H1 (cell line): ENCODE results near the gene GEMIN7. TPM values are rescaled to one million over a fixed set of nuclear protein-coding genes. Genes with fewer than 3 reads are reported as not detected.

ENCODE experiments used
- CTCF ChIA-PET: fragments of 300-600 bp; sonication (Branson Sonifier 250); formaldehyde crosslinking; loops from one replicate; lab custom pipeline; 2021; ENCODE audit not compliant: partially characterized antibody; lab: Charles Lee
- POLR2A ChIA-PET: fragments of 300-600 bp; sonication (Branson Sonifier 250); formaldehyde crosslinking; loops from one replicate; lab custom pipeline; 2021; ENCODE audit warnings: inconsistent platforms; ENCODE audit not compliant: partially characterized antibody; lab: Charles Lee
- DNase-seq, 2 experiments: peaks; one replicate each; pipeline versions ENCODE4 v3.0.0 to v3.0.0-alpha.2; 2010 to 2022; ENCODE audit warnings: low spot score in 2 of 2, low read depth in 1 of 2, mixed read lengths in 1 of 2
- FAIRE-seq: peaks from 2 replicates; lab custom pipeline; 2011; peaks lifted over from hg19 to GRCh38; lab: Jason Lieb, UNC
- H2AFZ ChIP-seq: 2 replicates; pipeline ENCODE4 v1.8.1; 2012; ENCODE audit warnings: low read length, inconsistent platforms
- H2AK5ac ChIP-seq: 2 replicates; pipeline ENCODE4 v1.6.1; 2013; ENCODE audit warnings: low read depth, low read length
- H2BK120ac ChIP-seq: replicated peaks from 2 replicates; pipeline ENCODE3; 2013; ENCODE audit warnings: low read depth, low read length, inconsistent platforms
- H2BK12ac ChIP-seq: 2 replicates; pipeline ENCODE4 v1.6.1; 2013; ENCODE audit warnings: low read depth, low read length
- H2BK15ac ChIP-seq: 2 replicates; pipeline ENCODE4 v1.6.1; 2013; ENCODE audit warnings: low read length
- H2BK20ac ChIP-seq: 2 replicates; pipeline ENCODE4 v1.6.1; 2013; ENCODE audit warnings: low read length
- H2BK5ac ChIP-seq: 2 replicates; pipeline ENCODE4 v1.6.1; 2013; ENCODE audit warnings: low read depth, low read length
- H3K14ac ChIP-seq: 2 replicates; pipeline ENCODE4 v1.6.1; 2013; ENCODE audit warnings: inconsistent platforms; ENCODE audit not compliant: insufficient read length
- H3K18ac ChIP-seq: 2 replicates; pipeline ENCODE4 v1.6.1; 2013; ENCODE audit warnings: low read length; ENCODE audit errors: extremely low read depth
- H3K23ac ChIP-seq: 2 replicates; pipeline ENCODE4 v1.6.1; 2013; ENCODE audit warnings: inconsistent platforms; ENCODE audit not compliant: insufficient read length
- H3K23me2 ChIP-seq: 2 replicates; pipeline ENCODE4 v1.6.1; 2013; ENCODE audit warnings: low read depth, low read length
- H3K27ac ChIP-seq: 2 replicates; pipeline ENCODE4 v1.6.1; 2011; ENCODE audit warnings: low read depth, low read length, inconsistent platforms
- H3K27me3 ChIP-seq, 4 experiments: replicated peaks in 1 of 4; 1 replicate in 1 of 4; 2 replicates in 3 of 4; pipeline versions ENCODE4 v1.6.1 to v1.8.1; 2011 to 2013; ENCODE audit warnings: low read length in 3 of 4, mild to moderate bottlenecking in 3 of 4, inconsistent platforms in 2 of 4, mixed read lengths in 2 of 4, moderate library complexity in 1 of 4; ENCODE audit not compliant: control insufficient read depth in 3 of 4, insufficient read depth in 3 of 4; ENCODE audit errors: extremely low read depth in 1 of 4
- H3K36me3 ChIP-seq, 4 experiments: 2 replicates each; pipeline versions ENCODE4 v1.6.1 to v1.8.1; 2011 to 2013; ENCODE audit warnings: mild to moderate bottlenecking in 4 of 4, low read length in 3 of 4, moderate library complexity in 2 of 4, control low read depth in 1 of 4, inconsistent platforms in 1 of 4; ENCODE audit not compliant: insufficient read depth in 4 of 4, control insufficient read depth in 2 of 4
- H3K4ac ChIP-seq: replicated peaks from 2 replicates; pipeline ENCODE3; 2013; ENCODE audit warnings: low read length, low read depth, mixed read lengths, inconsistent platforms; ENCODE audit not compliant: insufficient read length
- H3K4me1 ChIP-seq, 4 experiments: replicated peaks in 1 of 4; 1 replicate in 1 of 4; 2 replicates in 3 of 4; pipeline versions ENCODE4 v1.6.1 to v1.8.1; 2011 to 2013; ENCODE audit warnings: low read length in 3 of 4, inconsistent platforms in 2 of 4, mixed read lengths in 1 of 4; ENCODE audit not compliant: insufficient read depth in 4 of 4, control insufficient read depth in 3 of 4
- H3K4me2 ChIP-seq, 2 experiments: 2 replicates each; pipeline versions ENCODE4 v1.6.1 to v1.8.1; 2011 to 2013; ENCODE audit warnings: low read depth in 2 of 2, low read length in 2 of 2, control low read depth in 1 of 2, inconsistent platforms in 1 of 2, mild to moderate bottlenecking in 1 of 2; ENCODE audit not compliant: insufficient read depth in 1 of 2
- H3K4me3 ChIP-seq, 4 experiments: fragments of 200-600, 300-600 bp in 1 of 4; sonication (generic), shearing (Covaris generic), sonication (Bioruptor Twin) in 1 of 4; 2 replicates each; pipeline versions ENCODE4 v1.5.1 to v1.8.1; 2011 to 2016; ENCODE audit warnings: low read length in 4 of 4, low read depth in 3 of 4, control low read depth in 2 of 4, inconsistent platforms in 2 of 4, mild to moderate bottlenecking in 2 of 4, mixed read lengths in 1 of 4, moderate library complexity in 1 of 4; ENCODE audit not compliant: insufficient read depth in 2 of 4; ENCODE audit errors: extremely low read depth in 1 of 4
- H3K56ac ChIP-seq: replicated peaks from 2 replicates; pipeline ENCODE3; 2013; ENCODE audit warnings: low read depth, mild to moderate bottlenecking, mixed read lengths, low read length, inconsistent platforms; ENCODE audit not compliant: insufficient read length
- H3K79me1 ChIP-seq: 2 replicates; pipeline ENCODE4 v1.6.1; 2013; ENCODE audit warnings: low read depth, low read length, control low read depth
- H3K79me2 ChIP-seq, 2 experiments: 2 replicates each; pipeline versions ENCODE4 v1.6.1 to v1.8.1; 2012 to 2013; ENCODE audit warnings: low read length in 2 of 2, mild to moderate bottlenecking in 2 of 2, inconsistent platforms in 1 of 2; ENCODE audit not compliant: insufficient read depth in 2 of 2, control insufficient read depth in 1 of 2
- H3K9ac ChIP-seq, 4 experiments: replicated peaks in 1 of 4; 1 replicate in 1 of 4; 2 replicates in 3 of 4; pipeline versions ENCODE4 v1.6.1 to v1.8.1; 2011 to 2013; ENCODE audit warnings: low read depth in 3 of 4, low read length in 3 of 4, control low read depth in 2 of 4, mild to moderate bottlenecking in 2 of 4, moderate library complexity in 2 of 4, inconsistent platforms in 1 of 4; ENCODE audit errors: extremely low read depth in 1 of 4
- H3K9me3 ChIP-seq, 2 experiments: 2 replicates each; pipeline versions ENCODE4 v1.6.1 to v1.8.1; 2012 to 2013; ENCODE audit warnings: mild to moderate bottlenecking in 2 of 2, moderate library complexity in 2 of 2, control low read depth in 1 of 2, inconsistent platforms in 1 of 2, low read depth in 1 of 2, low read length in 1 of 2, mixed read lengths in 1 of 2; ENCODE audit not compliant: insufficient read depth in 2 of 2
- H4K20me1 ChIP-seq, 2 experiments: replicated peaks in 1 of 2; 2 replicates each; pipeline versions ENCODE3 to v1.8.1; 2011 to 2013; ENCODE audit warnings: inconsistent platforms in 2 of 2, low read length in 2 of 2, mild to moderate bottlenecking in 1 of 2; ENCODE audit not compliant: insufficient read depth in 2 of 2, control insufficient read depth in 1 of 2
- H4K5ac ChIP-seq: 2 replicates; pipeline ENCODE4 v1.6.1; 2013; ENCODE audit warnings: low read length, low read depth, mixed read lengths, inconsistent platforms; ENCODE audit not compliant: insufficient read length
- H4K8ac ChIP-seq: 2 replicates; pipeline ENCODE4 v1.8.0; 2013; ENCODE audit warnings: mild to moderate bottlenecking, moderate library complexity, low read length, inconsistent platforms; ENCODE audit not compliant: insufficient read depth; ENCODE audit errors: extremely low read depth
- H4K91ac ChIP-seq: replicated peaks from 2 replicates; pipeline ENCODE3; 2013; ENCODE audit warnings: low read length, mixed read lengths, inconsistent platforms; ENCODE audit not compliant: insufficient read length
- YY1 ChIP-seq: IDR thresholded peaks from 2 replicates; pipeline ENCODE4 v1.6.1; 2011; ENCODE audit warnings: low read depth, mild to moderate bottlenecking, low read length
- WGBS, 2 experiments: shearing (Covaris generic) in 1 of 2; methylation state at CpG; one replicate each; pipeline versions ENCODE4 v1.1.6 to v1.1.7; 2013 to 2015; ENCODE audit warnings: low lambda C conversion rate in 2 of 2, mixed read lengths in 2 of 2, inconsistent platforms in 1 of 2, low coverage in 1 of 2, missing lambda C conversion rate in 1 of 2; ENCODE audit not compliant: insufficient replicate concordance in 2 of 2, insufficient coverage in 1 of 2, insufficient read length in 1 of 2; ENCODE audit errors: extremely low coverage in 1 of 2, missing lambda C conversion rate in 1 of 2; 5-methylcytosine and 5-hydroxymethylcytosine counted together
- polyA plus RNA-seq, 7 experiments: library from polyadenylated mRNA; depleted of rRNA in 3 of 7; stranded (reverse) in 5 of 7; unstranded in 2 of 7; fragments of >200 nt in 5 of 7; fragments of 200-250 nt in 2 of 7; gene quantifications; 1 replicate in 5 of 7; 2 replicates in 1 of 7; 4 replicates in 1 of 7; pipeline versions ENCODE4 v1.2.1 to v1.2.3, GENCODE V29; 2011 to 2013; ENCODE audit warnings: missing spikeins in 2 of 7, mixed read lengths in 2 of 7
- total RNA-seq: library from RNA; stranded (reverse); fragmentation: NEBNext Ultra II Directional; extraction: Animal tissue kit (Norgen Biotek cat#: 25700); gene quantifications from 2 replicates; pipeline ENCODE4 v1.2.1, GENCODE V29; 2021

The GEMIN7 gene
- total and polyA plus RNA-seq, 2 of the 8 experiments (the other 6 are each of a cell fraction or from before 2014, with no cell fraction given): 48.0 to 91.6 TPM

GRCh38 chr19:45133661-45134060, 54.6 kb downstream of the GEMIN7 start:
- no peak overlapping the region for H3K4ac ChIP-seq
- H3K4me2 ChIP-seq: no peak overlapping the region
- peak overlapping the region; percentile 15; the same call in 1 of the 2 replicates for H4K8ac ChIP-seq
- peaks cover 13 to 18% of the 10 kb centered on the region in 2 experiments for H4K20me1 ChIP-seq
- no peak overlapping the region for H2AK5ac ChIP-seq
- no peak overlapping the region; a peak in 2 of 7 replicates for H3K9ac ChIP-seq
- no peak overlapping the region for H3K56ac ChIP-seq
- no peaks in the 10 kb centered on the region for H3K23me2 ChIP-seq
- H3K14ac ChIP-seq: no peak overlapping the region
- H2BK120ac ChIP-seq: no peak overlapping the region
- no peak overlapping the region for H3K27ac ChIP-seq
- H3K79me1 ChIP-seq: peaks cover 27% of the 10 kb centered on the region
- H2BK12ac ChIP-seq: 0 out of 2 replicates have a peak overlapping the region, but pooled peaks have one; percentile 68
- H2BK20ac ChIP-seq: no peak overlapping the region
- no peaks in the 10 kb centered on the region; a peak in 1 of 7 replicates for H3K27me3 ChIP-seq
- no peak overlapping the region for H3K18ac ChIP-seq
- no peak overlapping the region for H4K91ac ChIP-seq
- DNase-seq (no peak), FAIRE-seq (no peak)
- no peak overlapping the region for H4K5ac ChIP-seq
- POLR2A ChIA-PET: interaction anchor here (0.6 to 1.2 kb wide), 4 partner anchors 35 to 230 kb away, joined by 3 to 4 read pairs (median 3); no protein-coding TSS in a partner anchor
- H3K23ac ChIP-seq: no peak overlapping the region
- no peak overlapping the region for H2AFZ ChIP-seq
- H3K9me3 ChIP-seq: no peaks in the 10 kb centered on the region
- no peak overlapping the region for H2BK5ac ChIP-seq
- H3K4me1 ChIP-seq: peaks cover 0 to 27% (median 14%) of the 10 kb centered on the region in 4 experiments; a peak in 5 of 7 replicates
- no peak overlapping the region for H3K4me3 ChIP-seq
- H2BK15ac ChIP-seq: no peak overlapping the region
- WGBS, 2 experiments: 94% methylated on average over 8 of the region's 8 CpGs; no CpG with 5 or more reads in 1 of the 2 experiments
- CTCF ChIA-PET: interaction anchor here (0.6 to 1.0 kb wide), 2 partner anchors 50 to 154 kb away, joined by 3 to 4 read pairs; no protein-coding TSS in a partner anchor
- H3K36me3 ChIP-seq: no peaks in the 10 kb centered on the region
- H3K79me2 ChIP-seq: peaks cover 0 to 36% of the 10 kb centered on the region in 2 experiments; a peak in 1 of 4 replicates
- no peak for TF ChIP-seq YY1
